Measurements from ENCODE around the gene SLC25A26.
"Not testable (repeated sequence)": the region's sequence is repeated elsewhere in the genome, so short reads cannot be mapped to it uniquely, and the experiment has no call there.

SLC25A26 gene

DNA sequence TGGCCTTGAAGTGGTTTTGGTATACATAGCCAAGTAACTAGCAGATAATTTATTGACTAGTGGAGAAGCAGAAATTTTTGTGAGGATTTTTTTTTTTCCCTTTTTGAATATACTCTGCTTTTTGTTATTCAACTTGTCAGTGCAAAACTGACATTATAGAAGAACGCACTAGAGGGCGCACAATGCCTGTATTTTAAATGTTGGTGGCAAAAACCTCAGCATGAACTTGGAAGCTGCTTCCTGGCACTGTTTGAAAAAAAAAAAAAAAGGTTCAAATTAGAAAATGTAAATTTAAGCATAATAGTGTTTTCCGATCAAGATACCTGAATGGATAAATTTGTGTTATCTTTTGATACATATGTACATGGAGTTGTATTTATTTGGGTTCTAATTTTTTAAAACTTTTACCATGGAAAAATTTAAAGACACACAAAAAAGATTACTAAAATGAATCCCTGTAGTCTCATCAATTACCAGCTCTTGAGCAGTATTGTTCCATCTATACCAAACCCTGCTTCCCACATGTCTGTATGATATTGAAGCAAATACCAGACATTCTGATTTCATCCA, 56.0 kb downstream of the SLC25A26 start:
- Histone ChIP-seq H3K36me3 (replicated peaks) (no peaks in the 10 kb centered on the region), H3K27me3 (replicated peaks) (no peaks in the 10 kb centered on the region), H3K27ac (no peak overlapping the region), H3K4me3 (ENCODE audit: low read depth, low read length) (no peak overlapping the region)
- TF ChIP-seq, protein P1, sequence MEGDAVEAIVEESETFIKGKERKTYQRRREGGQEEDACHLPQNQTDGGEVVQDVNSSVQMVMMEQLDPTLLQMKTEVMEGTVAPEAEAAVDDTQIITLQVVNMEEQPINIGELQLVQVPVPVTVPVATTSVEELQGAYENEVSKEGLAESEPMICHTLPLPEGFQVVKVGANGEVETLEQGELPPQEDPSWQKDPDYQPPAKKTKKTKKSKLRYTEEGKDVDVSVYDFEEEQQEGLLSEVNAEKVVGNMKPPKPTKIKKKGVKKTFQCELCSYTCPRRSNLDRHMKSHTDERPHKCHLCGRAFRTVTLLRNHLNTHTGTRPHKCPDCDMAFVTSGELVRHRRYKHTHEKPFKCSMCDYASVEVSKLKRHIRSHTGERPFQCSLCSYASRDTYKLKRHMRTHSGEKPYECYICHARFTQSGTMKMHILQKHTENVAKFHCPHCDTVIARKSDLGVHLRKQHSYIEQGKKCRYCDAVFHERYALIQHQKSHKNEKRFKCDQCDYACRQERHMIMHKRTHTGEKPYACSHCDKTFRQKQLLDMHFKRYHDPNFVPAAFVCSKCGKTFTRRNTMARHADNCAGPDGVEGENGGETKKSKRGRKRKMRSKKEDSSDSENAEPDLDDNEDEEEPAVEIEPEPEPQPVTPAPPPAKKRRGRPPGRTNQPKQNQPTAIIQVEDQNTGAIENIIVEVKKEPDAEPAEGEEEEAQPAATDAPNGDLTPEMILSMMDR (IDR thresholded peaks at IDR 0.05; ENCODE audit: low read depth, low read length, missing control alignments), result peak; percentile 63
- in situ Hi-C loops (cut with HindIII; ENCODE audit: low pct_ligation_motif_present, low sequenced_read_pairs), result no loop called here
- peak; percentile 79 for DNase-seq

DNA sequence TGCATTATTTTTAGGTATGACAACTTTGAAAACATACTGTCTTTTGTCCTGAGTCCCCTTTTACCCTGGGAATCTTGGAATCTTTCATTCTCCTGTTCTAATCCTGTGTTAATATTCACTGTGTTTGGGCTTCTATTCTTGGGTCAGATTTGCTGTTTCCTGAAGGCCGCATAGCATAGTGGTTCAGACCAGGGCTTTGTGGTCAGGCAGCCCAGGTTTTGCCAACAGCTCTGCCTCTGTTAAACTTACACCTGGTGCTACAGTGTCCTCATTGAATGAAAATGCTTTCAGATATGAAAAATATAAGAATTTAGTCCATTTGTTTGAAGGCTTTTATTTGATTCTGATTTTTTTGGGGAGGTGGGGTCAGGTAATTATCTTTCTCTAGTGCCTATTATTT, 58.4 kb downstream of the SLC25A26 start:
- TF ChIP-seq, protein P1 (IDR thresholded peaks at IDR 0.05; ENCODE audit: low read depth, low read length, missing control alignments), result no peak
- Histone ChIP-seq H3K27me3 (replicated peaks) (no peaks in the 10 kb centered on the region), H3K27ac (no peak overlapping the region), H3K4me3 (ENCODE audit: low read depth, low read length) (no peak overlapping the region), H3K36me3 (replicated peaks) (no peaks in the 10 kb centered on the region)
- DNase-seq, result no peak
- in situ Hi-C loops (cut with HindIII; ENCODE audit: low pct_ligation_motif_present, low sequenced_read_pairs), result no loop called here

DNA sequence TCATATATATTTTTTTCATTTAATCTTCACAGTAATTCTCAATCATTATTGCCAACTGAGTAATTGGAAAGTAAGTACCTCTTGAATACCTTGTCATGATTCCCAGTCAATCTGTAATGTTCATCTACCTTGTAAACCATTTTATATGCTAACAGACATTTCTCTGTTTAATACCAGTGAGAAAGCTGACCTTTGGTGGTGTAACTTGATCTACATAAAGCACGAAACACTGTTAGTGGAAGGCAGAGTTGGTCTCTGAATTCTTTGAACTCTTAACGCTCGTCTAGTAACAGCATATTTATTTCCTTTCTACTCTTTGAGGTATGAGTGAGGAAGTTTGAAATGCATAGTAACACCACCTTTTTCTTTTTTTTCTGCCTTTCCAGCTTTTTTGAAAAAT, 59.5 kb downstream of the SLC25A26 start:
- TF ChIP-seq, protein P1 (IDR thresholded peaks at IDR 0.05; ENCODE audit: low read depth, low read length, missing control alignments), result no peak
- Histone ChIP-seq H3K27ac (no peak overlapping the region), H3K27me3 (replicated peaks) (no peaks in the 10 kb centered on the region), H3K4me3 (ENCODE audit: low read depth, low read length) (no peak overlapping the region), H3K36me3 (replicated peaks) (no peaks in the 10 kb centered on the region)
- no peak for DNase-seq
- in situ Hi-C loops (cut with HindIII; ENCODE audit: low pct_ligation_motif_present, low sequenced_read_pairs), result no loop called here

DNA sequence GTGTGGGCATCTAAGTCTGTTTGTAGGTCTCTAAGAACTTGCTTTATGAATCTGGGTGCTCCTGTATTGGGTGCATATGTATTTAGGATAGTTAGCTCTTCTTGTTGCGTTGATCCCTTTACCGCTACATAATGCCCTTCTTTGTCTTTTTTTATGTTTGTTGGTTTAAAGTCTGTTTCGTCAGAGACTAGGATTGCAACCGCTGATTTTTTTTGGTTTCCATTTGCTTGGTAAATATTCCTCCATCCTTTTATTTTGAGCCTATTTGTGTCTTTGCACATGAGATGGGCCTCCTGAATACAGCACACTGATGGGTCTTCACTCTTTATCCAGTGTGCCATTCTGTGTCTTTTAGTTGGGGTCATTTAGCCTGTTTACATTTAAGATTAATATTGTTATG, 71.1 kb downstream of the SLC25A26 start:
- DNase-seq; H3K27ac ChIP-seq; H3K4me3 ChIP-seq (ENCODE audit: low read depth, low read length); H3K27me3 ChIP-seq (replicated peaks); in situ Hi-C loops (cut with HindIII; ENCODE audit: low pct_ligation_motif_present, low sequenced_read_pairs); H3K36me3 ChIP-seq (replicated peaks): not testable (repeated sequence)

DNA sequence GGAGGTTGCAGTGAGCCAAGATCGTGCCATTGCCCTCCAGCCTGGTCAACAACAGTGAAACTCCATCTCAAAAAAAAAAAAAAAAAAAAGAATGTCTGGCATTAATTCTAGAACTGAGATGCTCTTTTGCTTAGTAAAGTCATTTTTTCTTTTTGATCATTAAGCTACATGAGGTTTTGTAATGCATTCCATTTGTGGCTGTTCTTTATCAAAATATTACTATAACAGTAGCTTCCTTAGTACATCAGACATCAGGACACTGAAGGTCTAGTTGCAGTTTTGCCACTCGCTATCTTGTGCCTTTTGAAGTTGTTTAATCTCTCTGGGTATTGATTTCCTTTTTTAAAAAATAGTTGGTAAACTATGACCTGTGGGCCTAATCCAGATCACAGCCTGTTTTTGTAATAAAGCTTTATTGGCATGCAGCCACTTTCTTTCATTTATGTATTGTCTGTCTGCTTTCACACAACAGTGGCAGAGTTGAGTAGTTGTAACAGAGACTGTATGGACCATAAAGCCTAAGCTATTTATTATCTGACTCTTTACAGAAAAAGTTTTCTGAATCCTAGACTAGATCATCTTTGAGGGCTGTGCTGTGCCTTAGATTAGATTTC, 76.6 kb downstream of the SLC25A26 start:
- H3K27me3 ChIP-seq (replicated peaks), result no peaks in the 10 kb centered on the region
- no peaks in the 10 kb centered on the region for H3K36me3 ChIP-seq (replicated peaks)
- TF ChIP-seq, protein P1 (IDR thresholded peaks at IDR 0.05; ENCODE audit: low read depth, low read length, missing control alignments), result no peak
- H3K4me3 ChIP-seq (ENCODE audit: low read depth, low read length), result no peak overlapping the region
- DNase-seq, result peak; percentile 3
- peak overlapping the region; percentile 36 for H3K27ac ChIP-seq
- in situ Hi-C loops (cut with HindIII; ENCODE audit: low pct_ligation_motif_present, low sequenced_read_pairs), result no loop called here

DNA sequence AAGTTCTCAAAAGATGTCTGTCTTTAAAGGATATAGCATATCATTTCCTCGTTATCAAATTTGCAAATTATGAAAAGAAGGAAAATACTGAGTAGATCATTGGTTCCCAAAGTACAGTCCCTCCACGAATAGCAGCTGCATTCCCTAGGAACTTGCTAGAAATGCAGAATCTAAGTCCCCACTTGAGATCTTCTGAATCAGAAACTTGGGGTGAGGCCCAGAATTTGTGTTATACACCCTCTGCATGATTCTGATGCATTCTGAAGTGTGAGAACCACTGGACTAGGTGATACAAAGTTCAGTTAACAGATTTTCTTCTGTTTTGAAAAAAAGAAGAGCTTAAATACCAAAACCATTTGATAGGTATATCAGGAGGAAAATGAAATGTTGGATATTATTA, 77.1 kb downstream of the SLC25A26 start:
- Histone ChIP-seq H3K36me3 (replicated peaks) (no peaks in the 10 kb centered on the region), H3K27me3 (replicated peaks) (no peaks in the 10 kb centered on the region), H3K27ac (peak overlapping the region; percentile 36), H3K4me3 (ENCODE audit: low read depth, low read length) (no peak overlapping the region)
- TF ChIP-seq, protein P1 (IDR thresholded peaks at IDR 0.05; ENCODE audit: low read depth, low read length, missing control alignments), result no peak
- DNase-seq, result peak; percentile 66
- in situ Hi-C loops (cut with HindIII; ENCODE audit: low pct_ligation_motif_present, low sequenced_read_pairs), result no loop called here
